Fibroblast of peridontal ligament (primary cell): ENCODE data around the gene HOXC11.

Experiments
- DNase-seq: peaks from one replicate; pipeline ENCODE4 v3.0.0-alpha.2; 2010; ENCODE audit errors: extremely low read depth

The HOXC11 gene

GRCh38 chr12:54009171-54010052 lies 36.5 kb downstream of the HOXC11 start:
- DNase-seq = no peak

DNA sequence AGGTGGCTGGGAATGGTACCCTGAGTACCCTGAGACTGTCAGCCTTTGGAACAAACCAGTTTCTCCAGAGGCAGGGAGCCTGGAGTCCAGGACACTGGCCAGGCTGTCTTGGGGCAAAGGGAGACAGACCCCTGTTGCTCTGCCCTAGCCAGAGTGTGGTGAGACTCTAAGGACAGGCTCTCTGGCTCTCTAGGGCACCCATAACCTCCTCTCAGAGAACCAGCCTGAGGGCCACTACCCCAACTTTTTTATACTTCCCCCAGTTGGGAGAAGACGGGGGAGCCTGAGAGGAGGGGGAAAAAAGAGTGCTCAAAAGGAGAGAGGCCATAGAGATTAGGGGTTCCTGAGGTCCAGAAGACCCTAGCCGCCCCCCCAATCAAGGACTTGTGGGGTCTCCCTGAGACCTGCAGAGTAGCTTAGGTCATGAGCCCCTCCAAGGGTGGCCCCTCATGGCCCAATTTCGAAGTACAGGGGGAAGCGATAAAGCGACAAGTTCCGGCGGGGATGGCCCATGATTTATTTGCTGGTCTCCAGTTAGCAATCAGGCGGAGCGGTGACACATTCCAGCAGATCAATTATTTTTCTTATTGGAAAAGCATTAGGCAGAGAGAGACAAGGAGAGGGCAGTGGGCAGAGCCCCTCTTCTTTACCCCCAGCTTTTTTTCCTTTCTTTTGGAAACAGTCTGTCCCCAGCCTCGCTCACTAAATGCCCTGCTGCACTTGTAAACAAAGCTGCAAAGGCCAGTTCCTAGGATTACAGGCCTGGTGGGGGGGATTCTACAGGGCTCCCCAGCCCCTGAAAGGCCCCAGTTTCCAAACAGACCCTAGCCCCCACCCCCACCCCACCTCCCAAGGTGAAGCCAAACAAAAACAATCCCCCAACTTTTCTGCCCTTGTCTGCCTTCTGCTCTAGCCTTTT lies 37.4 kb downstream of the HOXC11 start:
- DNase-seq = no peak

DNA sequence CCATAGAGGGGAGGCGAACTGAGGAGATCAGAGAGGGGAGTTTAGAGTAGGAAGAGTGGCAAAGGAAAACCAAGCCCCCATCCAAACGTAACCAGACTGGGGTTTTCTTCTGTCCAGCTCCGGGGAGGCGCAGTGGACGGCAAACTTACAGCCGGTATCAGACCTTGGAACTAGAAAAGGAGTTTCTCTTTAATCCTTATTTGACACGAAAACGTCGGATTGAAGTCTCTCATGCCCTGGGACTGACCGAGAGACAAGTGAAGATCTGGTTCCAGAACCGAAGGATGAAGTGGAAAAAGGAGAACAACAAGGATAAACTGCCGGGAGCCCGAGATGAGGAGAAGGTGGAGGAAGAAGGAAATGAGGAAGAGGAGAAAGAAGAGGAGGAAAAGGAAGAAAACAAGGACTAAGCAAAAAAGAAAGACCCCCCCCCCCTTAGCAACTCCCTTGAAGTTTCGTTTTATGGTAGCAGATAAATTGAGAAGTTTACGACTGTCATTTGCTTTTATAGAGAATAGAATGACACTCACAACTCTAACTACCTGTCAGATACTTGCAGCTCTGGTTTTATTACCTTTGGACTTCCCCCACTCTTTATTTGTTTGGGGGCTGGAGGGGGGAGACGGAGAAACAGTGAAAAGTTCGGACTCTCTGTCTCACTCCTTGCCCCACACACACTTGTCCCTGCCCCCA lies 38.2 kb downstream of the HOXC11 start:
- no peak for DNase-seq

GRCh38 chr12:54011665-54012532 lies 39.0 kb downstream of the HOXC11 start:
- no peak for DNase-seq

GRCh38 chr12:54012631-54013409 lies 39.9 kb downstream of the HOXC11 start:
- no peak for DNase-seq

GRCh38 chr12:54014377-54015017 lies 41.6 kb downstream of the HOXC11 start:
- DNase-seq = no peak

- DNase-seq = no peak
Measured at GRCh38 chr12:54015018-54015931, 42.3 kb downstream of the HOXC11 start.

- no peak for DNase-seq
Measured at GRCh38 chr12:54016051-54016450, 43.1 kb downstream of the HOXC11 start.

- DNase-seq = no peak
Measured at GRCh38 chr12:54016478-54016964, 43.6 kb downstream of the HOXC11 start.

DNA sequence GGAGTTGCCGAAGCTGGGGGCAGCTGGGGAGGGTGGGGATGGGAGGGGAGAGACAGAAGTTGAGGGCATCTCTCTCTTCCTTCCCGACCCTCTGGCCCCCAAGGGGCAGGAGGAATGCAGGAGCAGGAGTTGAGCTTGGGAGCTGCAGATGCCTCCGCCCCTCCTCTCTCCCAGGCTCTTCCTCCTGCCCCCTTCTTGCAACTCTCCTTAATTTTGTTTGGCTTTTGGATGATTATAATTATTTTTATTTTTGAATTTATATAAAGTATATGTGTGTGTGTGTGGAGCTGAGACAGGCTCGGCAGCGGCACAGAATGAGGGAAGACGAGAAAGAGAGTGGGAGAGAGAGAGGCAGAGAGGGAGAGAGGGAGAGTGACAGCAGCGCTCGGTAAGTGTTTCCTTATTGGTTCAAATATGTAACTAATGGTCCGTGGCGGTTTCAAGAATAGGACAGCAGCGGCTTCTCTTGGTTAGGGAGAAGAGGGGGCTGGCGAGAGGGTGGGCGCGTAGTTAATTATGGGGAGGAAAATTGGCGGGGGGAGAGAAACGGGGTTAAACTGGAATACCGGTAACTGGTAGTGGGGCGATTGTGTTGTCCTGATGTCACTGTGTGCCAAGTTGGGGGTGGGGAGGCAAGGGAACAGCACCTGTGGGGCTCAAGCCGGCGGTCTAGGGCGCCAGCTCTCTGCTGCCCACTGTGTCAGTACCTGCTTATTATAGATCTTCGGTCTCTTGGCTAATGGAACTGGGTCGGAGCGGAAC lies 44.3 kb downstream of the HOXC11 start:
- DNase-seq = no peak

DNA sequence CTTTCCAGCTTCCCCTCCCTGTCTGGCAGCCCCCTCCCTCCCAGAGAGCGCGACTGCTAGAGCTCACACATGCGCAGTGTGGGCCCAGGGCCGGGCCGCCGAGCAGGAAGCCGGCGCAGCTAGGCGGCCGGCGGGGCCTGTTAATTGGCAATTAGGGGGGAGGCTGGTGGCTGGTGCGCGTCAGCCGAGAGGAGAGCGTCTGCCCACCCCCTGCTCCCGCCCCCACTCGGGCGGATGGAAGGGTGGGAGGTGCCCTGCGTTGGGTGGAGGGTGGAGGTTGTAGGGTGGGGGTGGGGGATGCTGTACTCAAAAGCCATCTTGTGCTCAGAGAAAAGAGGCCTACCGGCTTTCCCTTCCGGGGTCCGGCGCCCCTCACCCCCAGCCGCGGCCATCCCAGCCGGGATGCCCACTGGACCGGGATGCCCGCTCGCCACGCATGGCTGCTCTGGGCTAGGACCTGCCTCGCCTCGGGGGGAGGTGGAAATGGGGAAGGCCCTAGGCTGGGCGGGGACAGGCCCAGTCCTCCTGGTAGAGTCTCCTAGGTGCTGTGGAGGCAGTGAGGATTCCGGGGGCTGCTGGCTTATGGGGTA lies 45.0 kb downstream of the HOXC11 start:
- no peak for DNase-seq

DNA sequence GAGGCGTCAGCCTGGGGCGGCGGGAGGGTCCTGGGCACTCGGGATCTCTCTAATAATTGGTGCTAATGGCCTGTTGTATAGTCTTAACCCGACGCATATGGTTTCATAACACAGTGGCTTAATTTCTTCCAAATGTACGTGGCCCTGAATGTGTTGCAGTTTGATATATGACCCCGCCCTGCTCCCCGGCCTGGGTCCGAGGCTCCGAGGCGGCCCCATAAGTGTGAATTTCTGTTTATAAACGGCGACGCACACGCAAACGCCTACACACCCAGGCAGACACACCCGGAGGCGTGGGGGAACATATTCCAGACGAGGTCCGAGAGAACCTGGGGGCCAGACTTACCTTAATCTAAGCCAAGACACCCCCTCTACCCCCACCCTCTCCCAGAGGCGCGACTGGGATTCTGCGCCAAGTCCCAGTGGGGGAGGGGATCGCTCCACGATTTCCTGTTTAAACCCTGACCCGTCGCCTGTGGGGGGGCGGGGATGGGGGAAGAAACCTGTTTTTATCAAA lies 45.6 kb downstream of the HOXC11 start:
- DNase-seq = no peak

GRCh38 chr12:54019091-54019811 lies 46.3 kb downstream of the HOXC11 start:
- DNase-seq = no peak

DNA sequence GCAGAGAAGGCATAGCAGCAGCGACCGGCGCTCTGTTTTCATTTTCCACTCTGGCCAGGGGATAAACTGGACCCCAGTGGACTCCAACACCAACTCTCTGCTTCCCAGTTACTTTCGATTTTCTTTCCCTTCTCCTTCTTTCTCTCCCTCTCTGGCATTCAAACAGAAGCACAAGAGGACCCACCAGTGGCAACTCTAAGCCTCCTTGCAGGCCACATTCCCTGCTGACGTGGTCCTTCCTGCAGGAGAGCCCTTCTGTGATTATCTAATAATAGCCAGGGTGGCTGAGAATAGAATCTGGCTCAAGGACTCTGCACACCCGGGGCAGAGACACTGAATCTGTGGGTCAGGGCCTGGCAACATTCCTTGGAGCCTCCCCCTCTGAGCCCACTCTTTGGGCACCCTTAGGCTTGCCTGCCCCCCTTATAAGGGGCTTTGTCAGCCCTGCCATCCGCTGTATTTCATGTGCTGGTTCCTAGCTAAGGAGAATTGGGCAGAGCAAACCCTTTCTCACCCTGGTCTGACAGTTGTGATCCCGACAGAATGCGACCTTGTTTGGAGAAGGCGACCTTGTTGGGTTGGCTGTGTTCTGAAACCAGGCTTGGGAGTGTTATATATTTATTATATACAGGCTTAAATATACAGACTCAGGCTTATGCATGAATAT lies 47.1 kb downstream of the HOXC11 start:
- DNase-seq = no peak

GRCh38 chr12:54020591-54021405 lies 47.9 kb downstream of the HOXC11 start:
- no peak for DNase-seq
